PC-3 (cell line): Measurements from ENCODE around the gene MCAT.

Source experiments
- CTCF ChIP-seq: fragments of 300-600 bp; sonication (generic); conservative IDR thresholded peaks from 2 replicates; pipeline ENCODE4 v1.5.1; 2017; ENCODE audit warnings: antibody characterized with exemption, low read depth, mild to moderate bottlenecking, low read length
- EZH2 ChIP-seq: fragments of 300-600 bp; sonication (generic); IDR thresholded peaks from one replicate; pipeline ENCODE4 v1.6.1; 2017; ENCODE audit warnings: antibody characterized with exemption, mild to moderate bottlenecking, low read length; ENCODE audit not compliant: unreplicated experiment

DNA sequence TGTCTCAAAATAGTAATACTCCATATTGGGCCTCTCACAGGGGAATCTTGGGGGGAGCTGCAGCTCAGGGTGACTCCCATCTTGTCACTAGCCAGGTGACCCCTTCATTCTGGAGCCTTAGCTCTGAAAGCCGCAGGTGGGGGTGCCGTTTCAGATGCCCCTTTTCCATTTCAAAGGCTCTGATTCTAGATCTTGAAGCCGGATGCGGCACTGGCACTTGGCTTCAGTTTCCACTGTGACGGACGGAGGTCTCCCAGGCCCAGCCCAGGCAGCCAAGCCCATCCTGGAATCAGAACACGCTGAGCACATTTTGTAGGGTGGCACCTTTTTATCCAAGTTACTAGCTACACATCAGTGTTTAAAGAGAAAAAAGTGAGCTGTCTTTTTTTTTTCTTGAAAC is 26.3 kb downstream of the MCAT start:
- TF ChIP-seq CTCF (no peak), EZH2 (no peak)
